Astrocyte (in vitro differentiated cells and primary cell): Measurements from ENCODE around the gene CCDC141.

ENCODE experiments used
- CTCF ChIP-seq: IDR thresholded peaks from 2 replicates; pipeline ENCODE4 v1.5.1; 2011; ENCODE audit warnings: low read depth, mild to moderate bottlenecking, inconsistent platforms, low read length, moderate library complexity; ENCODE audit not compliant: insufficient read depth
- EZH2 ChIP-seq: IDR thresholded peaks from 2 replicates; pipeline ENCODE4 v1.6.1; 2012; ENCODE audit warnings: mild to moderate bottlenecking, low read length, inconsistent platforms; ENCODE audit not compliant: insufficient read depth

- TF ChIP-seq CTCF (no peak), EZH2 (no peak)
Measured at GRCh38 chr2:178865146-178865936, 184.6 kb downstream of the CCDC141 start.
